ENCODE measurements around the gene AP4B1. TPM values are rescaled to one million over a fixed set of nuclear protein-coding genes. Genes with fewer than 3 reads are reported as not detected.
A peak's percentile ranks its signal among the peaks of the same experiment; 100 is the strongest.

Gene AP4B1
- total RNA-seq, 1 donor from 2014 or later = 17.5 TPM

- DNase-seq (ENCODE audit: low read depth in 2 of 2) = peak; percentile 48 to 95
Measured at GRCh38 chr1:113930499-113931161, 26.0 kb upstream of the AP4B1 start.

- DNase-seq (ENCODE audit: low read depth in 2 of 2) = peak; percentile 54 to 56
Measured at GRCh38 chr1:113929750-113930498, 25.3 kb upstream of the AP4B1 start.

- DNase-seq (ENCODE audit: low read depth in 2 of 2) = peak; percentile 91 to 93
Measured at GRCh38 chr1:113928941-113929749, 24.5 kb upstream of the AP4B1 start, which contains the start of gene HIPK1. TSS of gene HIPK1 (plus strand) at chr1:113929324.

- DNase-seq (ENCODE audit: low read depth in 2 of 2) = no peak
Measured at GRCh38 chr1:113928187-113928930, 23.8 kb upstream of the AP4B1 start.

- DNase-seq (ENCODE audit: low read depth in 2 of 2) = no peak
Measured at GRCh38 chr1:113924473-113924872, 19.9 kb upstream of the AP4B1 start.

GRCh38 chr1:113922957-113923356, 18.4 kb upstream of the AP4B1 start:
- no peak for DNase-seq (ENCODE audit: low read depth in 2 of 2)

GRCh38 chr1:113918243-113918642, 13.6 kb upstream of the AP4B1 start:
- DNase-seq (ENCODE audit: low read depth in 2 of 2) = no peak

- DNase-seq (ENCODE audit: low read depth in 2 of 2) = no peak
Measured at GRCh38 chr1:113917400-113918082, 12.9 kb upstream of the AP4B1 start.

- DNase-seq (ENCODE audit: low read depth in 2 of 2) = no peak
Measured at GRCh38 chr1:113916974-113917373, 12.4 kb upstream of the AP4B1 start.

- DNase-seq (ENCODE audit: low read depth in 2 of 2) = no peak
Measured at GRCh38 chr1:113913887-113914664, 9.5 kb upstream of the AP4B1 start.

- no peak for DNase-seq (ENCODE audit: low read depth in 2 of 2)
Measured at GRCh38 chr1:113913312-113913668, 8.7 kb upstream of the AP4B1 start.

- peak in 1 of 2 donors; percentile 86 for DNase-seq (ENCODE audit: low read depth in 2 of 2)
Measured at GRCh38 chr1:113912594-113913311, 8.2 kb upstream of the AP4B1 start.

GRCh38 chr1:113905435-113905861, 849 bp upstream of the AP4B1 start:
- no peak for DNase-seq (ENCODE audit: low read depth in 2 of 2)

- peak in 1 of 2 donors; percentile 64 for DNase-seq (ENCODE audit: low read depth in 2 of 2)
Measured at GRCh38 chr1:113904293-113904673, 316 bp downstream of the AP4B1 start.

GRCh38 chr1:113903501-113904292, 902 bp downstream of the AP4B1 start:
- DNase-seq (ENCODE audit: low read depth in 2 of 2) = no peak

- DNase-seq (ENCODE audit: low read depth in 2 of 2) = no peak
Measured at GRCh38 chr1:113901191-113901590, 3.4 kb downstream of the AP4B1 start.

- DNase-seq (ENCODE audit: low read depth in 2 of 2) = no peak
Measured at GRCh38 chr1:113899111-113899510, 5.5 kb downstream of the AP4B1 start.

- DNase-seq (ENCODE audit: low read depth in 2 of 2) = no peak
Measured at GRCh38 chr1:113898241-113898814, 6.3 kb downstream of the AP4B1 start.
